Heart left ventricle (tissue), 16 donors: ENCODE data around the gene UBE2I. TPM values are rescaled to one million over a fixed set of nuclear protein-coding genes. Genes with fewer than 3 reads are reported as not detected.

Source experiments
- ATAC-seq, 4 donors: fragments of 200-7000 bp; cut with Tn5 transposase; one replicate each; pipeline ENCODE4 v1.9.1; 2020 to 2022; ENCODE audit warnings: moderate library complexity in 4 of 4, mild to moderate bottlenecking in 3 of 4, moderate number of reproducible peaks in 1 of 4
- DNase-seq, 5 donors: peaks; one replicate each; pipeline ENCODE4 v3.0.0-alpha.2; 2020
- H3K27ac ChIP-seq, 12 donors: fragments of 200-600 bp; sonication (generic) in 4 of 12; one replicate each; pipeline versions ENCODE4 v1.5.0 to v1.8.0; 2016 to 2022; ENCODE audit warnings: mild to moderate bottlenecking in 2 of 12
- H3K27me3 ChIP-seq, 9 donors: fragments of 200-600 bp; sonication (generic) in 2 of 9; one replicate each; pipeline versions ENCODE4 v1.5.1 to v1.8.0; 2016 to 2022; ENCODE audit warnings: mild to moderate bottlenecking in 3 of 9
- H3K36me3 ChIP-seq, 9 donors: fragments of 200-600 bp; sonication (generic) in 2 of 9; one replicate each; pipeline versions ENCODE4 v1.5.0 to v1.8.0; 2018 to 2022; ENCODE audit warnings: mild to moderate bottlenecking in 2 of 9
- H3K4me1 ChIP-seq, 12 donors: fragments of 200-600 bp; sonication (generic) in 4 of 12; one replicate each; pipeline versions ENCODE4 v1.5.0 to v1.8.0; 2016 to 2022; ENCODE audit warnings: mild to moderate bottlenecking in 3 of 12
- H3K4me3 ChIP-seq, 12 donors: fragments of 200-600 bp; sonication (generic) in 4 of 12; one replicate each; pipeline versions ENCODE4 v1.5.0 to v1.8.0; 2017 to 2022; ENCODE audit warnings: mild to moderate bottlenecking in 9 of 12, moderate library complexity in 4 of 12
- H3K9me3 ChIP-seq, 12 donors: fragments of 200-600 bp; sonication (generic) in 4 of 12; one replicate each; pipeline versions ENCODE4 v1.5.0 to v1.8.0; 2016 to 2022; ENCODE audit warnings: mild to moderate bottlenecking in 1 of 12
- POLR2A ChIP-seq, 2 donors: fragments of 450-650 bp; IDR thresholded peaks; one replicate each; pipeline ENCODE4 v1.6.1; 2017; ENCODE audit warnings: antibody characterized with exemption in 2 of 2, mild to moderate bottlenecking in 2 of 2, moderate library complexity in 2 of 2
- WGBS, 4 donors: extraction: QIAGEN DNeasy Blood & Tissue Kit in 2 of 4; methylation state at CpG; one replicate each; pipeline versions ENCODE4 v1.1.5 to v1.1.7; 2013 to 2018; 5-methylcytosine and 5-hydroxymethylcytosine counted together
- intact Hi-C, 10 donors: fragments of 100-400 bp; cut with DNase I; formaldehyde crosslinking; loops; one replicate each; pipeline versions ENCODE4 v1.11.1 to v1.14.2; 2022
- polyA plus RNA-seq, 2 donors: library from polyadenylated mRNA; stranded (reverse); fragments of 200-250 nt; gene quantifications; one replicate each; pipeline ENCODE4 v1.2.3, GENCODE V29; 2013
- total RNA-seq, 9 donors: library from RNA; depleted of rRNA in 2 of 9; stranded (reverse); fragments of >200 nt in 2 of 9; fragmentation: NEBNext Ultra II Directional in 3 of 9; extraction: Animal tissue kit (Norgen Biotek cat#: 25700) in 3 of 9; gene quantifications; one replicate each; pipeline versions ENCODE4 v1.1.0 to v1.2.4, GENCODE V29; 2016 to 2023
- TF ChIP-seq, protein P1 (sequence below), 12 donors: fragments of 200-600 bp; sonication (generic) in 4 of 12; IDR thresholded peaks; one replicate each; pipeline versions ENCODE4 v1.5.0 to v1.8.0; 2018 to 2022; ENCODE audit warnings: antibody characterized with exemption in 12 of 12, mild to moderate bottlenecking in 5 of 12
- donor health status: ischemic (EF 13 %, LVEDD 7.1; RV severe dilation, severe dysfunction).
- donor health status: healthy with polysubstance abuse.
- donor health status: DM: no; HTN: yes; CAD: no.
- donor health status: DM: no; HTN: no; CAD: no.
- donor health status: ischemic (EF 25% LVEDD 6.9; RV normal size, moderate dysfunction).
- donor health status: ischemic (EF 25% LVEDD 5.7; RV mildly dilated, moderate dysfunction).
- donor health status: healthy.
- donor health status: DM: yes; HTN: yes; CAD: no.
- donor health status: ischemic (EF 35%, LVEDD 5.7; RV mildly dilated, moderate dysfunction).
- donor health status: nonischemic (EF 11% LVEDD 7.7; RV severe dilation, severe dysfunction).
- donor health status: DM: yes; HTN: yes; CAD: no.
- donor health status: PGD.
- donor health status: ischemic (EF 29% LVEDD 5.4; RV normal size, mild dysfunction).
- donor health status: nonischemic (EF 23%, LVEDD 6.1; RV moderate dilation, normal function).

UBE2I gene
- total and polyA plus RNA-seq, 11 donors = 59.3 to 105 (median 82.5) TPM

DNA sequence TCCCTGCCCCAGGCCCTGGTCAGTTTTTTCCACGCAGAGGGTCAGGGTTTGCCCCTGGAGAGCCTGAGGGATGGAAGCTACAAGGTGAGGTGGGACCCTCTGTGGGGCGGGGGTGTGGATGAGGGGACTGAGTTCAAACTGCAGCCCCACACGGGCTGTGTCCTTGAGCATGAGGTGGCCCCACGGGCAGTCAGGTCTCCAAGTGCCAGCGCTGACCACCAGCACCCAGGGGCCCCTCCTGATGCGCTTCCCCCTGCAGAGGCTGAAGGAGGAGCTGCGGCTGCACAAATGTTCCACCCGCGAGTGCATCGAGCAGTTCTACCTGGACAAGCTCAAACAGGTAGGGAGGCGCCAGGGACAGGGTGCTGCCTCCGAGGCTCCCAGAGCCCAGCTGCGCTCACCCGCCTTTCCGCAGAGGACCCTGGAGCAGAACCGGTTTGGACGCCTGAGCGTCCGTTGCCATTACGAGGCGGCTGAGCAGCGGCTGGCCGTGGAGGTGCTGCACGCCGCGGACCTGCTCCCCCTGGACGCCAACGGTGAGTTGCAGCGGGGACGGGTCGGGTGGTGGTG lies 37.9 kb downstream of the UBE2I start:
- Histone ChIP-seq H3K9me3 (no peaks in the 10 kb centered on the region), H3K27ac (no peak overlapping the region), H3K4me1 (peaks cover 0 to 29% (median 16%) of the 10 kb centered on the region in 12 donors), H3K36me3 (peaks cover 0 to 32% (median 25%) of the 10 kb centered on the region in 9 donors), H3K27me3 (no peaks in the 10 kb centered on the region), H3K4me3 (no peak overlapping the region)
- intact Hi-C loops = loop anchor here in 1 of 10 donors (5.0 kb wide), 1 partner anchor 40 kb away; the partner anchor contains the start of gene UBE2I
- 70 to 95% (median 92%) methylated on average over 2 to 31 of the region's 31 CpGs for WGBS, 4 donors
- DNase-seq = no peak
- TF ChIP-seq, protein P1, sequence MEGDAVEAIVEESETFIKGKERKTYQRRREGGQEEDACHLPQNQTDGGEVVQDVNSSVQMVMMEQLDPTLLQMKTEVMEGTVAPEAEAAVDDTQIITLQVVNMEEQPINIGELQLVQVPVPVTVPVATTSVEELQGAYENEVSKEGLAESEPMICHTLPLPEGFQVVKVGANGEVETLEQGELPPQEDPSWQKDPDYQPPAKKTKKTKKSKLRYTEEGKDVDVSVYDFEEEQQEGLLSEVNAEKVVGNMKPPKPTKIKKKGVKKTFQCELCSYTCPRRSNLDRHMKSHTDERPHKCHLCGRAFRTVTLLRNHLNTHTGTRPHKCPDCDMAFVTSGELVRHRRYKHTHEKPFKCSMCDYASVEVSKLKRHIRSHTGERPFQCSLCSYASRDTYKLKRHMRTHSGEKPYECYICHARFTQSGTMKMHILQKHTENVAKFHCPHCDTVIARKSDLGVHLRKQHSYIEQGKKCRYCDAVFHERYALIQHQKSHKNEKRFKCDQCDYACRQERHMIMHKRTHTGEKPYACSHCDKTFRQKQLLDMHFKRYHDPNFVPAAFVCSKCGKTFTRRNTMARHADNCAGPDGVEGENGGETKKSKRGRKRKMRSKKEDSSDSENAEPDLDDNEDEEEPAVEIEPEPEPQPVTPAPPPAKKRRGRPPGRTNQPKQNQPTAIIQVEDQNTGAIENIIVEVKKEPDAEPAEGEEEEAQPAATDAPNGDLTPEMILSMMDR (IDR thresholded peaks at IDR 0.05) = no peak
- TF ChIP-seq POLR2A (IDR thresholded peaks at IDR 0.05) = no peak
- ATAC-seq = no peak

DNA sequence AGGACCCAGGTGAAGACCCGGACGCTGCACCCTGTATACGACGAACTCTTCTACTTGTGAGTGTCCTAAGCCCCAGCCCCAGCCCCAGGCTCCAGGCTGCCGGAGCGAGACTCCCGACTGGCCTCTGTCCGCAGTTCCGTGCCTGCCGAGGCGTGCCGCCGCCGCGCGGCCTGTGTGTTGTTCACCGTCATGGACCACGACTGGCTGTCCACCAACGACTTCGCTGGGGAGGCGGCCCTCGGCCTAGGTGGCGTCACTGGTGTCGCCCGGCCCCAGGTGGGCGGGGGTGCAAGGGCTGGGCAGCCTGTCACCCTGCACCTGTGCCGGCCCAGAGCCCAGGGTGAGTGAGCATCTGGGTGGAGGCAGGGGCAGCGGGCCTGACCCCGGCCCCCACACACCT lies 38.5 kb downstream of the UBE2I start:
- no peaks in the 10 kb centered on the region for H3K27me3 ChIP-seq
- intact Hi-C loops = loop anchor here in 1 of 10 donors (5.0 kb wide), 1 partner anchor 41 kb away; the partner anchor contains the start of gene UBE2I
- H3K9me3 ChIP-seq = no peaks in the 10 kb centered on the region
- no peak overlapping the region for H3K4me3 ChIP-seq
- ATAC-seq (no peak), DNase-seq (no peak)
- H3K27ac ChIP-seq = no peak overlapping the region
- peaks cover 0 to 32% (median 25%) of the 10 kb centered on the region in 9 donors for H3K36me3 ChIP-seq
- WGBS, 4 donors = 88 to 92% (median 91%) methylated on average over 24 to 29 of the region's 29 CpGs
- TF ChIP-seq, protein P1 (IDR thresholded peaks at IDR 0.05) = no peak
- no peak for TF ChIP-seq POLR2A (IDR thresholded peaks at IDR 0.05)
- peaks cover 0 to 29% (median 18%) of the 10 kb centered on the region in 12 donors for H3K4me1 ChIP-seq

DNA sequence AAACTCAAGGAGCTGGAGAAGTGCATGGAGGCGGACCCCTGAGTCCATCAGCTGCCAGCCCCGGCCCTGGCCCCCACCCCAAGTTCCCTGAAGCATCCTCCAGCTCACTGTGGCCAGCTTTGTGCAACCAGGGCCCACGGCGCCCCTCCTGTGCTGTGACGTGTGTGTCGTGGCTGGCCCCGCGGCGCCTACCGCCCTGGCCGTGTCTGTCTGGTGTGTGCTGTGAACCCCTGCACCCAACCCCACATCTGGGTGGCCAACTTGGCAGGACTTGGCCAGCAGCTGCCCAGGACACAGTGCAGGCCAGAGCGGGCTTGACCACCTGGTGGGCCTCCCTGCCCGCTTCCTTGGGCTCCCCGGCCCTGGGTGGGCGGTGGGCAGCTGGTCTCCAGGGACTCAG lies 39.0 kb downstream of the UBE2I start:
- DNase-seq (no peak), ATAC-seq (no peak)
- Histone ChIP-seq H3K9me3 (no peaks in the 10 kb centered on the region), H3K36me3 (peaks cover 0 to 32% (median 25%) of the 10 kb centered on the region in 9 donors), H3K27me3 (no peaks in the 10 kb centered on the region), H3K4me1 (peaks cover 0 to 29% (median 21%) of the 10 kb centered on the region in 12 donors), H3K27ac (no peak overlapping the region), H3K4me3 (no peak overlapping the region)
- WGBS, 4 donors = 89 to 93% (median 92%) methylated on average over 7 to 15 of the region's 15 CpGs
- intact Hi-C loops = loop anchor here in 1 of 10 donors (5.0 kb wide), 1 partner anchor 41 kb away; the partner anchor contains the start of gene UBE2I
- TF ChIP-seq POLR2A (IDR thresholded peaks at IDR 0.05) = no peak
- TF ChIP-seq, protein P1 (IDR thresholded peaks at IDR 0.05) = no peak

DNA sequence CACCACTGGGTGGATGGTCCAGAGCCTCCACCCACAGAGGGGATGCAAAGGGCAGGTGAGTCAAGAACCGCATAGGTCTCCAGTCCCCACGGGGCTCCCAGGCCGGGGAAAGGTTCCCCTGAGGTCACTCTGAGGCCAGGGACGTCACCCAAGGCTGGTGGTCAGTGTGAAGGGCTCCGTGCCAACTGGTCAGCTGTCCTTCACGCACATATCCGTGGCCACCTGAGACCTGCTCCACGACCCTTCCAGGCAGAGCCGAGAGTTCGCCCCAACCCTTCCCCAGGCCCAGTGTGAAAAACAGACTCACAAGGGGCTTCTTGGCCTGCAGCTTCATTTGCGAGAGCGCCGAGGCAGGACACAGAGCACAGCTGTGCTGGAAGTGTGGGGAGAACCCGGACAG lies 39.5 kb downstream of the UBE2I start:
- intact Hi-C loops = loop anchor here in 1 of 10 donors (5.0 kb wide), 1 partner anchor 42 kb away; the partner anchor contains the start of gene UBE2I
- Histone ChIP-seq H3K36me3 (peaks cover 0 to 32% (median 25%) of the 10 kb centered on the region in 9 donors), H3K4me3 (no peak overlapping the region), H3K9me3 (no peaks in the 10 kb centered on the region), H3K4me1 (peaks cover 0 to 31% (median 20%) of the 10 kb centered on the region in 12 donors), H3K27me3 (no peaks in the 10 kb centered on the region), H3K27ac (no peak overlapping the region)
- WGBS, 4 donors = 67 to 82% (median 79%) methylated on average over 10 to 14 of the region's 14 CpGs
- ATAC-seq = no peak
- no peak for DNase-seq
- no peak for TF ChIP-seq POLR2A (IDR thresholded peaks at IDR 0.05)
- TF ChIP-seq, protein P1 (IDR thresholded peaks at IDR 0.05) = no peak
